ENCODE data around the gene PML. TPM values are rescaled to one million over a fixed set of nuclear protein-coding genes. Genes with fewer than 3 reads are reported as not detected.
"Not testable (repeated sequence)": the region's sequence is repeated elsewhere in the genome, so short reads cannot be mapped to it uniquely, and the experiment has no call there.

The PML gene
- total RNA-seq, 1 experiment from 2014 or later: 8.7 TPM

DNA sequence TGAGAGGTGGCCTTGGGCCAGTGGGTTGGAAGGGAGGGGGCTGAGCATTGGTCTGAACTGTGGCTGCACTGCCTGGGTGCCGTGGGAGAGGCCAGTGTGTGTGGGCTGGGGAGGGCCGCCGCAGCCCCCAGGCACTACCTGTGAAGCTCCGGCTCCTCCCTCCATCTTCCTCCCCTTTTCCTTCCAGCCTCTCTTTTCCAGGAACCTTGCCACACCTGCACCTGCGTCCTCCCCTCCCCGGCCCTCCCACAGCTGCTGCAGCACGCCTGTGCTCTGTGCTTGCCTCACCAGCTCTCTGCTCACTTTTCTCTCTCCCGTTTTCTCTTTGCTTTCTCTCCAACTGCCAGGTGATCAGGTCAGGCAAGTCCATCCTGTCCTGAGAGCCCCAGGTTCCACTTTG lies 70.3 kb downstream of the PML start:
- DNase-seq (ENCODE audit: low spot score); in situ Hi-C loops (cut with HindIII; ENCODE audit: low sequenced_read_pairs): not testable (repeated sequence)

- DNase-seq (ENCODE audit: low spot score); in situ Hi-C loops (cut with HindIII; ENCODE audit: low sequenced_read_pairs): not testable (repeated sequence)
Observed at GRCh38 chr15:74065684-74066411, 71.3 kb downstream of the PML start.

GRCh38 chr15:74071645-74072044 lies 77.1 kb downstream of the PML start:
- in situ Hi-C loops (cut with HindIII; ENCODE audit: low sequenced_read_pairs); DNase-seq (ENCODE audit: low spot score): not testable (repeated sequence)

- in situ Hi-C loops (cut with HindIII; ENCODE audit: low sequenced_read_pairs): not testable (repeated sequence)
Observed at GRCh38 chr15:74072132-74072531, 77.6 kb downstream of the PML start.

DNA sequence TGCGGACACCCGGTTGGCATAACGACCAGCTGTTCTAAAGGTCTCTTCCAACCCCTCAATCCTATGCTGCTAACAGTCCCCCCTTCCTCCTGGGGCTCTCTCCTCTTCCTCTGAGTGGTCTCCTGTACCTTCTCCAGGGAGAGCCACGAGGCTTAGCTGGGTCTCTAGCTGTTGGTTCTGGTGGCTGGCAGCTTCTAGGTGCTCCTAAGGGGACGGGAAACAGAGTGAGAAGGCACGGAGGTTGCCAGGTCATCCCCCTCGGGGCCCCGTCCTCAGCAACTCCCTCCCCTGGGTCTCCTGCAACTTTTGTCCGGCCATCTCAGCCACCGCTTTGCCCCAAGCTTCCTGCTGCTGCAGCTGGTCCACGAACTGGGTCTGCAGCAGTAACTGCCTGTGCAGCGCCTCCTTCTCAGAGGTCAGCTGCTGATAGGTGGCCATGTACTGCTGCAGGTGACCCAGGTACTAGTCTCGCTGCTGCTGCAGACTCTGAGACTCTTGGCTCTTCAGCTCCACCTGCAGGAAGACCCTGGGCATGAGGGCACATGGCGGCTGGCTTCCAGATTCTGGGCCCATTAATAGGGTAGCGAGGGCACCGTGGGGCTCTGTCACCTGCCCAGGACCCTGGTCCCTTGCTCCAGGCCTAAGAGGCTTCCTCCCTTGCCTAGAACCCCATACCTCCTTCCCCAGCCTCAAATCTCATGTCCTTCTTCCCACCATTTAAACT lies 78.3 kb downstream of the PML start:
- in situ Hi-C loops (cut with HindIII; ENCODE audit: low sequenced_read_pairs); DNase-seq (ENCODE audit: low spot score): not testable (repeated sequence)

More at GRCh38 chr15:74072132-74072531, 77.6 kb downstream of the PML start:
- DNase-seq (ENCODE audit: low spot score): not testable (repeated sequence)

DNA sequence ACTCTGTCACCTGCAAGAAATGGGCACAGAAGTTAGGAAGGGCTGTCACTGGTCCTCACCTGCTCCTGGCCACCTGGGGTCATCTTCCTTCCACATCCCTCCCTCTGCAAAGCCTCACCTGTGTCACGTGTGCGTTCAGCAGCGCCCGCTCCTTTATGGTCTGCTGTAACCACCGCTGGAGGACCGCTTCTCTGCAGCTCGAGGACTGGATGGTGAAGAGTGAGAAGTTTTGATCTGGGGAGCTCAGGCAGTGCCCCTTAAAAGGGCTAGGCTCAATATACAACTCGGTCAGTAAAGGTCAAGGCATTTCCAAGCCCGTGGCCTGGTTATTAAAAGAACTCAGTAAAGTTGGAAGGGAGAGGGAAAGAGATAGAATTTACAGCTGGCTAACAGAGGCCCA lies 81.3 kb downstream of the PML start:
- DNase-seq (ENCODE audit: low spot score); in situ Hi-C loops (cut with HindIII; ENCODE audit: low sequenced_read_pairs): not testable (repeated sequence)

DNA sequence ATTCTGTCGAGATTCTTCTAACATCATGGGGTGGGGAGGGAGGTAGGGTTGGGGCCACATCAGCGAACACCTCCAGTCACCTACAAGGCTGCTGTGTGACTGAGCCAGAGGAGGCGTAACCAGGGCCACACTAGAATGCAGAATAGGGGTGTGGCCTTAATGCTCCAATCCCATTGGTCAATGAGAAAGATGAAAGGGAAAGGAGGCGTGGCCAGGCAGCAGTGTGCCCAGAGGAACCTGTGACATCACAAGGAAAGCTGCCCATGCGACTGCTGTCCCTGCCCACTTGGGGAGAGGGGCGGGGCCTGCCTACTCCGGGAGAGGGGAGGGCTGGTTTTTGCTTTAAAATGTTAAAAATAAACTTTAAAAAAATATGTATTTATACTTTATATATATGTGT lies 87.9 kb downstream of the PML start, which contains the start of gene GOLGA6A:
Gene GOLGA6A, minus strand, starts transcription at position 101 of the 400 bp plus-strand sequence. Its CDS starts 41 bp downstream, at position 60.
- in situ Hi-C loops (cut with HindIII; ENCODE audit: low sequenced_read_pairs); DNase-seq (ENCODE audit: low spot score): not testable (repeated sequence)

DNA sequence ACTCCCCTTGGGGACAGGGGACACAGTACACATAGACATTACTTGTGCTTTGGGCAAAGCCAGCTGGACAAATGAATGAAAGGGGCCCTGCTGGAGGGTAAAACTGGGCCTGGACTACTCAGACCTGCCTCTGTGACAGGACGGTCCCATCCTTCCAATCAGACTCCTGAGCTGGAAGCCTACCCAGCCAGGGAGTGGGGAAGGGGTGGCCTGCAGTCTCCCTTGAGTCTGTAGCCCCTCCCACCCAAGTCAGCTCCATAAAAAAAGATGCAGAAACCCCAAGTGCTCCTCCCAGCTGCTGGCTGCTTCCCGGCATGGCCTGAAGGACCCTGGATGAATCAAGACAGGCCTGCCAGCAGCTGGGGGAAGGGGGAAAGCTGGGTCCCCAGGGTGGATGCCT lies 100.1 kb downstream of the PML start:
- in situ Hi-C loops (cut with HindIII; ENCODE audit: low sequenced_read_pairs); DNase-seq (ENCODE audit: low spot score): not testable (repeated sequence)

- DNase-seq (ENCODE audit: low spot score); in situ Hi-C loops (cut with HindIII; ENCODE audit: low sequenced_read_pairs): not testable (repeated sequence)
Observed at GRCh38 chr15:74095610-74096009, 101.1 kb downstream of the PML start.

- in situ Hi-C loops (cut with HindIII; ENCODE audit: low sequenced_read_pairs); DNase-seq (ENCODE audit: low spot score): not testable (repeated sequence)
Observed at GRCh38 chr15:74096753-74097474, 102.4 kb downstream of the PML start.

Other genes with a start within 250 kb of the PML start
- 22.2 and 28.4 TPM in 2 replicates for gene INSYN1, start 241.4 kb upstream of the PML start, total RNA-seq (2014; rRNA removed; shearing (Covaris generic))
- not detected in 2 replicates for gene TBC1D21, start 121.2 kb upstream of the PML start, total RNA-seq (2014; rRNA removed; shearing (Covaris generic))
- gene LOXL1, start 68.3 kb upstream of the PML start, total RNA-seq (2014; rRNA removed; shearing (Covaris generic)): 77.4 and 117 TPM in 2 replicates
- 6.0 and 13.0 TPM in 2 replicates for gene STOML1, start 2.4 kb upstream of the PML start, total RNA-seq (2014; rRNA removed; shearing (Covaris generic))
- gene GOLGA6A, start 87.8 kb downstream of the PML start, total RNA-seq (2014; rRNA removed; shearing (Covaris generic)): not detected in 2 replicates
- not detected in 2 replicates for gene ISLR2, start 135.9 kb downstream of the PML start, total RNA-seq (2014; rRNA removed; shearing (Covaris generic))
- 3.4 and 5.7 TPM in 2 replicates for gene ISLR, start 179.0 kb downstream of the PML start, total RNA-seq (2014; rRNA removed; shearing (Covaris generic))
- gene STRA6, start 208.1 kb downstream of the PML start, total RNA-seq (2014; rRNA removed; shearing (Covaris generic)): 17.2 and 23.9 TPM in 2 replicates
- 3.5 and 16.8 TPM in 2 replicates for gene CCDC33, start 241.6 kb downstream of the PML start, total RNA-seq (2014; rRNA removed; shearing (Covaris generic))

All from G401 (cell line).